Neural cell (in vitro differentiated cells): Measurements from ENCODE around the gene ADGRB2.

Experiments
- EP300 ChIP-seq: fragments of 450-650 bp; conservative IDR thresholded peaks from 2 replicates; pipeline ENCODE4 v1.6.1; 2014; ENCODE audit warnings: antibody characterized with exemption, mild to moderate bottlenecking, moderate library complexity; ENCODE audit not compliant: poor library complexity, severe bottlenecking
- EZH2 ChIP-seq: fragments of 200-600, 300-800 bp; shearing (Covaris generic), sonication (generic); IDR thresholded peaks from 2 replicates; pipeline ENCODE4 v1.6.1; 2014; ENCODE audit warnings: antibody characterized with exemption, low read length, borderline replicate concordance, mild to moderate bottlenecking; ENCODE audit not compliant: insufficient read depth, poor library complexity, severe bottlenecking
- POLR2AphosphoS5 ChIP-seq: IDR thresholded peaks from 2 replicates; pipeline ENCODE4 v1.6.1; 2012
- RAD21 ChIP-seq: fragments of 450-650 bp; conservative IDR thresholded peaks from 2 replicates; pipeline ENCODE4 v1.6.1; 2014; ENCODE audit warnings: antibody characterized with exemption, mild to moderate bottlenecking, moderate library complexity
- SMC3 ChIP-seq: fragments of 450-650 bp; conservative IDR thresholded peaks from 2 replicates; pipeline ENCODE4 v1.6.1; 2014; ENCODE audit warnings: antibody characterized with exemption, mild to moderate bottlenecking, moderate library complexity; ENCODE audit not compliant: poor library complexity
- TAF1 ChIP-seq: IDR thresholded peaks from 2 replicates; pipeline ENCODE4 v1.6.1; 2012; ENCODE audit warnings: low read depth
- TF ChIP-seq, protein P1 (sequence below): fragments of 450-650 bp; IDR thresholded peaks from 2 replicates; pipeline ENCODE4 v1.5.1; 2014; ENCODE audit warnings: antibody characterized with exemption, mild to moderate bottlenecking, moderate library complexity; ENCODE audit not compliant: poor library complexity, severe bottlenecking

DNA sequence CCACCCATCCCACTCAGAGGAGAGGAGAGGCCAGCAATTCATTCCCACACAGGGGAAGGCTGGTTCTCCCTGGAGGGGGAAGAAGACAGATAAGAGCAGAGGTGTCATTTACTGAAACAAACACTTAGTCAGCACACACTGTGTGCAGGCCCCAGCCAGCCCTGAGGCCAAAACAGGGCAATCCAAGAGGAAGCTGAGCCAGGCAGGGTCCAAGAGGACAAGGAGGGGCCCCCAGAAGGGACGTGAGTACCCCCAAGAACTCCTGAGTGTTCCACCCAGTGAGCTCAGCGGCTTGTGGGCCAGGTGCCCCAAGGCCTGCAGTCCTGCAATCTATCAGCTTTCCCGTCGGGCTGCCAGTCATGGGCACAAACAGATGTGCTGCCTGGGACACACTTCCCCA lies 15.8 kb downstream of the ADGRB2 start:
- TF ChIP-seq, protein P1, sequence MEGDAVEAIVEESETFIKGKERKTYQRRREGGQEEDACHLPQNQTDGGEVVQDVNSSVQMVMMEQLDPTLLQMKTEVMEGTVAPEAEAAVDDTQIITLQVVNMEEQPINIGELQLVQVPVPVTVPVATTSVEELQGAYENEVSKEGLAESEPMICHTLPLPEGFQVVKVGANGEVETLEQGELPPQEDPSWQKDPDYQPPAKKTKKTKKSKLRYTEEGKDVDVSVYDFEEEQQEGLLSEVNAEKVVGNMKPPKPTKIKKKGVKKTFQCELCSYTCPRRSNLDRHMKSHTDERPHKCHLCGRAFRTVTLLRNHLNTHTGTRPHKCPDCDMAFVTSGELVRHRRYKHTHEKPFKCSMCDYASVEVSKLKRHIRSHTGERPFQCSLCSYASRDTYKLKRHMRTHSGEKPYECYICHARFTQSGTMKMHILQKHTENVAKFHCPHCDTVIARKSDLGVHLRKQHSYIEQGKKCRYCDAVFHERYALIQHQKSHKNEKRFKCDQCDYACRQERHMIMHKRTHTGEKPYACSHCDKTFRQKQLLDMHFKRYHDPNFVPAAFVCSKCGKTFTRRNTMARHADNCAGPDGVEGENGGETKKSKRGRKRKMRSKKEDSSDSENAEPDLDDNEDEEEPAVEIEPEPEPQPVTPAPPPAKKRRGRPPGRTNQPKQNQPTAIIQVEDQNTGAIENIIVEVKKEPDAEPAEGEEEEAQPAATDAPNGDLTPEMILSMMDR, result no peak
- TF ChIP-seq SMC3, result no peak
- TF ChIP-seq EZH2, result no peak
- TF ChIP-seq EP300, result no peak
- TF ChIP-seq RAD21, result no peak
- no peak for TF ChIP-seq POLR2AphosphoS5
- TF ChIP-seq TAF1, result no peak
